ENCODE results near the gene DLX5. TPM values are rescaled to one million over a fixed set of nuclear protein-coding genes. Genes with fewer than 3 reads are reported as not detected.
"Not testable (repeated sequence)": the region's sequence is repeated elsewhere in the genome, so short reads cannot be mapped to it uniquely, and the experiment has no call there.

Gene DLX5
- total and polyA plus RNA-seq, 2 donors (not counting 3 experiments of a cell fraction or from before 2014, with no cell fraction given): not detected

DNA sequence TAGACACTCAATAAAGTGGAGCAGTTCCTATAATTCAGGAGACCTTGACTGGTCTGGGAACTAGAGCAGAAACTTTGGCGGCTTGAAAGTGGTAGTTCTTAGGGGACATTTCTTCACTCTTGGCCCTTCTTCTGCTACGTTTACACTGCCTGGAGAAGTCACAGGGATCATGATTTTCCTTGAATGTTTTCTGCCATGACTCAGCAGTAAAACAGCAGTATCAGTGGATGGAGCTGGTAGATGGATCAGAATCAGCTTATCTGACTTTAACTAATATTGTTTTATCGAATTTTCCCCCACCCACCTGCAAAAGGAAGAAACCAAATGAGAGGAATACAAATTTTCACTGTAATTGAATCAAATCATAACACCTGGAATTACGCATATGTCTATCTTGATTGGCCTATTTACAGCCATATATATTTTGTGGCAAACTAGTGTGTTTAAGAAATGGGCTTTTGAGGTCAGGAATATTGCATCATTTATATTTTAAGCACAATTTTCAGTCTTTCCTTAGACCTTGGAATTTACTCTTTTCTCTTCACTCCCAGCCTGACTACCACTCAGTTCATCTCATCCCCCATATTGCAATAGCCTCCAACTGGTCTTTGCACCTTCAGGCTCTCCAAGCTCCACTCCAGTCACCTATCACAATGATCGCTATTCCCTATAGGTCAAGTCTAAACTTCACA, 14.9 kb upstream of the DLX5 start:
- H3K27me3 ChIP-seq (ENCODE audit: control insufficient read depth in 2 of 2, insufficient read depth in 2 of 2, low read length in 2 of 2): peaks cover 0 to 2% of the 10 kb centered on the region in 2 experiments
- no peaks in the 10 kb centered on the region for H3K9me1 ChIP-seq (replicated peaks; ENCODE audit: control insufficient read depth, extremely low read depth, insufficient read depth, low read length)
- CTCF ChIA-PET: no interaction called here
- H3K9me3 ChIP-seq (replicated peaks; ENCODE audit: control insufficient read depth, insufficient read depth, low read length): no peaks in the 10 kb centered on the region
- DNase-seq (ENCODE audit: low read depth, low spot score): no peak
- no TSS peak for BruUV-seq (replicated peaks)
- intact Hi-C loops (cut with micrococcal nuclease): no loop called here
- H3K36me3 ChIP-seq (ENCODE audit: control insufficient read depth in 2 of 2, extremely low read depth in 1 of 2, insufficient read depth in 2 of 2, low read length in 2 of 2): no peaks in the 10 kb centered on the region
- POLR2A ChIA-PET: no interaction called here
- no peak overlapping the region for H2AFZ ChIP-seq (ENCODE audit: low read depth, low read length)
- H3K79me2 ChIP-seq (ENCODE audit: control insufficient read depth, insufficient read depth, low read length): no peaks in the 10 kb centered on the region
- no peak for TF ChIP-seq GATA2 (IDR thresholded peaks at IDR 0.05; ENCODE audit: insufficient read depth, insufficient read length, low read depth, low read length)
- TF ChIP-seq, protein P1, sequence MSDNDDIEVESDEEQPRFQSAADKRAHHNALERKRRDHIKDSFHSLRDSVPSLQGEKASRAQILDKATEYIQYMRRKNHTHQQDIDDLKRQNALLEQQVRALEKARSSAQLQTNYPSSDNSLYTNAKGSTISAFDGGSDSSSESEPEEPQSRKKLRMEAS (IDR thresholded peaks at IDR 0.05; ENCODE audit: insufficient read depth, insufficient read length): no peak
- no peak for TF ChIP-seq POLR2A (IDR thresholded peaks at IDR 0.05; ENCODE audit: low read depth, low read length)
- no peak for TF ChIP-seq MYC (IDR thresholded peaks at IDR 0.05; ENCODE audit: low read depth, low read length)
- no peak for TF ChIP-seq CTCF (IDR thresholded peaks at IDR 0.05; ENCODE audit: extremely low read depth in 1 of 2, insufficient read depth in 1 of 2, low read depth in 1 of 2, low read length in 2 of 2)
- no peak for TF ChIP-seq JUN (IDR thresholded peaks at IDR 0.05; ENCODE audit: borderline replicate concordance, insufficient read depth, insufficient read length, low read depth)
- no peak for TF ChIP-seq EZH2 (IDR thresholded peaks at IDR 0.05; ENCODE audit: borderline replicate concordance, low read depth, low read length, severe bottlenecking)
- no peak for TF ChIP-seq FOS (IDR thresholded peaks at IDR 0.05; ENCODE audit: borderline replicate concordance, insufficient read depth, low read length)
- no peak for TF ChIP-seq POLR2AphosphoS5 (IDR thresholded peaks at IDR 0.05; ENCODE audit: insufficient read depth, low read depth, low read length)
- H3K9ac ChIP-seq (replicated peaks; ENCODE audit: extremely low read depth, insufficient read depth, low read length): no peak overlapping the region
- dilution Hi-C loops (cut with MboI; ENCODE audit: extremely low pct_ligation_motif_present, low sequenced_read_pairs): no loop called here
- H3K4me3 ChIP-seq (replicated peaks in 1 of 3; ENCODE audit: insufficient read depth in 1 of 3, low read depth in 1 of 3, low read length in 3 of 3): no peak overlapping the region
- no peaks in the 10 kb centered on the region for H3K4me1 ChIP-seq (ENCODE audit: control insufficient read depth, extremely low read depth, insufficient read depth, low read length)
- H3K27ac ChIP-seq (ENCODE audit: insufficient read depth, low read depth, low read length): no peak overlapping the region
- FAIRE-seq: no peak
- H4K20me1 ChIP-seq (replicated peaks; ENCODE audit: control insufficient read depth, extremely low read depth, insufficient read depth, low read length): no peaks in the 10 kb centered on the region
- H3K4me2 ChIP-seq (ENCODE audit: insufficient read depth, low read length): no peak overlapping the region

GRCh38 chr7:97034213-97034852, 9.7 kb upstream of the DLX5 start:
- H3K27ac ChIP-seq (ENCODE audit: insufficient read depth, low read depth, low read length); H3K9me1 ChIP-seq (replicated peaks; ENCODE audit: control insufficient read depth, extremely low read depth, insufficient read depth, low read length); DNase-seq (ENCODE audit: low read depth, low spot score); intact Hi-C loops (cut with micrococcal nuclease); H3K79me2 ChIP-seq (ENCODE audit: control insufficient read depth, insufficient read depth, low read length); H3K36me3 ChIP-seq (ENCODE audit: control insufficient read depth in 2 of 2, extremely low read depth in 1 of 2, insufficient read depth in 2 of 2, low read length in 2 of 2); H4K20me1 ChIP-seq (replicated peaks; ENCODE audit: control insufficient read depth, extremely low read depth, insufficient read depth, low read length); H3K4me3 ChIP-seq (replicated peaks in 1 of 3; ENCODE audit: insufficient read depth in 1 of 3, low read depth in 1 of 3, low read length in 3 of 3); H3K9me3 ChIP-seq (replicated peaks; ENCODE audit: control insufficient read depth, insufficient read depth, low read length); BruUV-seq (replicated peaks); dilution Hi-C loops (cut with MboI; ENCODE audit: extremely low pct_ligation_motif_present, low sequenced_read_pairs); H3K9ac ChIP-seq (replicated peaks; ENCODE audit: extremely low read depth, insufficient read depth, low read length); H3K4me1 ChIP-seq (ENCODE audit: control insufficient read depth, extremely low read depth, insufficient read depth, low read length); H3K4me2 ChIP-seq (ENCODE audit: insufficient read depth, low read length); FAIRE-seq; POLR2A ChIA-PET; H2AFZ ChIP-seq (ENCODE audit: low read depth, low read length): not testable (repeated sequence)
- CTCF ChIA-PET: interaction anchor here (0.7 kb wide), 1 partner anchor 1240 kb away, joined by 3 read pairs; no protein-coding TSS in a partner anchor
- peaks cover 2 to 12% of the 10 kb centered on the region in 2 experiments for H3K27me3 ChIP-seq (ENCODE audit: control insufficient read depth in 2 of 2, insufficient read depth in 2 of 2, low read length in 2 of 2)

Data from endothelial cell of umbilical vein (primary cell).